K562 (cell line): ENCODE measurements around the gene CEACAM8.

ENCODE experiments used
- CBX8 ChIP-seq: fragments of 200-600 bp; sonication (generic); IDR thresholded peaks from 2 replicates; pipeline ENCODE4 v1.6.1; 2012; ENCODE audit warnings: borderline replicate concordance, mixed run types, low read depth, mild to moderate bottlenecking, moderate library complexity, mixed read lengths, low read length, control low read depth, inconsistent platforms; ENCODE audit not compliant: poor library complexity, severe bottlenecking; ENCODE audit errors: extremely low read depth
- GATAD2B ChIP-seq: fragments of 450-650 bp; IDR thresholded peaks from 2 replicates; pipeline ENCODE4 v1.6.1; 2017; ENCODE audit warnings: mild to moderate bottlenecking, borderline replicate concordance
- NEUROD1 ChIP-seq: fragments of 150-350 bp; IDR thresholded peaks from 2 replicates; pipeline ENCODE4 v1.6.1; 2014; ENCODE audit warnings: borderline replicate concordance, low read length, low read depth; ENCODE audit not compliant: partially characterized antibody
- RBBP5 ChIP-seq: fragments of 200-600 bp; sonication (generic); IDR thresholded peaks from 2 replicates; pipeline ENCODE4 v1.6.1; 2012; ENCODE audit warnings: borderline replicate concordance, mild to moderate bottlenecking, low read length, control low read depth, inconsistent platforms; ENCODE audit not compliant: insufficient read depth, poor library complexity, severe bottlenecking
- TF ChIP-seq, protein P1 (sequence below), 3 experiments: IDR thresholded peaks in 2 of 3; conservative IDR thresholded peaks in 1 of 3; 2 replicates each; pipeline ENCODE4 v1.5.1; 2011 to 2012; ENCODE audit warnings: low read length in 3 of 3, mild to moderate bottlenecking in 3 of 3, control low read depth in 2 of 3, improper control_type of control experiment in 1 of 3, inconsistent platforms in 1 of 3, low read depth in 1 of 3, mixed read lengths in 1 of 3, moderate library complexity in 1 of 3; ENCODE audit not compliant: insufficient read depth in 2 of 3

DNA sequence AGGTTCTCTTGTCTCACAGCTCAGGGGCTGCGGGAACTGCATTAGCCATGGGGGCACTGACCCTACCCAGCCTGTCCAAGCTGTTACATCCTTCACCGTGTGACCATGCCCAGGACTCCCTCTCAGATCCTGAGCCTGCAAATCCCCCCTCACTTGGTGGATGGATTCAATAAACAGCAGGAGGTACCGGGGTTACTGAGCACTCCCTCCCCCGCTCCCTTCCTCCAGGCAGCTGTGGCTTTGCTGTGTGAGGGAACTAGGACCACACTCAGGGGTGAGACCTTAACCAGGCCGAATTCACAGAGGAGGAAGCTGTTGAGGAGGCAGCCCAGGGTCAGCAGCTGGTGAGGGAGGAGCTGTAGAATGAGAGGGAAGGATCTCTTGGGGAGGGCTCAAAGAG lies 39.4 kb downstream of the CEACAM8 start:
- TF ChIP-seq NEUROD1 (no peak), CBX8 (no peak), RBBP5 (no peak), GATAD2B (no peak)
- TF ChIP-seq, protein P1, sequence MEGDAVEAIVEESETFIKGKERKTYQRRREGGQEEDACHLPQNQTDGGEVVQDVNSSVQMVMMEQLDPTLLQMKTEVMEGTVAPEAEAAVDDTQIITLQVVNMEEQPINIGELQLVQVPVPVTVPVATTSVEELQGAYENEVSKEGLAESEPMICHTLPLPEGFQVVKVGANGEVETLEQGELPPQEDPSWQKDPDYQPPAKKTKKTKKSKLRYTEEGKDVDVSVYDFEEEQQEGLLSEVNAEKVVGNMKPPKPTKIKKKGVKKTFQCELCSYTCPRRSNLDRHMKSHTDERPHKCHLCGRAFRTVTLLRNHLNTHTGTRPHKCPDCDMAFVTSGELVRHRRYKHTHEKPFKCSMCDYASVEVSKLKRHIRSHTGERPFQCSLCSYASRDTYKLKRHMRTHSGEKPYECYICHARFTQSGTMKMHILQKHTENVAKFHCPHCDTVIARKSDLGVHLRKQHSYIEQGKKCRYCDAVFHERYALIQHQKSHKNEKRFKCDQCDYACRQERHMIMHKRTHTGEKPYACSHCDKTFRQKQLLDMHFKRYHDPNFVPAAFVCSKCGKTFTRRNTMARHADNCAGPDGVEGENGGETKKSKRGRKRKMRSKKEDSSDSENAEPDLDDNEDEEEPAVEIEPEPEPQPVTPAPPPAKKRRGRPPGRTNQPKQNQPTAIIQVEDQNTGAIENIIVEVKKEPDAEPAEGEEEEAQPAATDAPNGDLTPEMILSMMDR (IDR thresholded peaks at IDR 0.05 in 2 of 3, conservative IDR thresholded peaks at IDR 0.05 in 1 of 3; ENCODE audit: insufficient read depth in 2 of 3, low read depth in 1 of 3, low read length in 3 of 3) = no peak
